HG02571 (cell line): ENCODE measurements around the gene SEPTIN8.
"Not testable (repeated sequence)": the region's sequence is repeated elsewhere in the genome, so short reads cannot be mapped to it uniquely, and the experiment has no call there.

Source experiments
- ATAC-seq: cut with Tn5 transposase; IDR thresholded peaks from one replicate; pipeline ENCODE4 v1.9.1; 2021; ENCODE audit warnings: mild to moderate bottlenecking, moderate library complexity; ENCODE audit not compliant: unreplicated experiment

The SEPTIN8 gene

DNA sequence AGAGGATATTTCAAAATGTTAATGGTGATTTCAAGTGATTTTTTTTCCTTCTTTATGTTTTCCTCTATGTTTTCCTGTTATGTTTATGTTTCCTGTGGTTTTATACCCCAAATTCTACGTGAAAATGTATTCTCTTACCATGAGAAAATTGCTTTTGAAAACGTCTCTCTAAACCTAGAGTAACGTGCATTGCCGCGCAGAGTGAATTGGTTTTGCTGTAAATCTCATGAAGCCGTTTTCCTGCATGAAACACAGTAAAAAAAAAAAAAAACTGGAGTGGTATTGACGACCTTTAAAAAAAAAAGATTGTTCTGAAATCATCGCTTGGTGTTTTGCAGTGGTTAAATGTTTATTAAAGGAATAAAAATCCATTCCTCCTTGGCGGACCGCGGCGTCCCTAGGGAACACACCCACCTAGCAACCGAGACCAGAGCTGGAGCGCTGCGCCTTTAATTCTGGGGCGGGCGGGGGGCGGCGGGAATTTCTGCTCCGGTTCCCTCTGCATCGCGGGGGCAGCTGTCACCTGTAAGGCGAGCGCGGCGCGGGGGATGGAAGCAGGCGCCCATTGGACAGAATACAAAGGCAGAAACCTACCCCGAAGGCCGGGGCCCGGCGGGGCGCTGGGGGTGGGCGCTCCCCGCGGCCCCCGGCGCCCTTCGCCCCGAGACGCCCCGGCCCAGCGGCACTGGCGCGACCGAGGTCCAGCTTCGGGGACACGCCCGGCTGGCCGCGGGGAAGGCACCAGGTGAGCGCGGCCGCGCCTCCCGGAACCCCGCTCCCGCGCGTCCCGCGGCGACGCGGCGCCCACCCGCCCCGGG, 36.0 kb upstream of the SEPTIN8 start, which contains the start of gene SOWAHA:
SOWAHA (plus strand) TSS at position 522 of the 818 bp plus-strand sequence. CDS start 320 bp downstream, outside the sequence.
- no peak for ATAC-seq

DNA sequence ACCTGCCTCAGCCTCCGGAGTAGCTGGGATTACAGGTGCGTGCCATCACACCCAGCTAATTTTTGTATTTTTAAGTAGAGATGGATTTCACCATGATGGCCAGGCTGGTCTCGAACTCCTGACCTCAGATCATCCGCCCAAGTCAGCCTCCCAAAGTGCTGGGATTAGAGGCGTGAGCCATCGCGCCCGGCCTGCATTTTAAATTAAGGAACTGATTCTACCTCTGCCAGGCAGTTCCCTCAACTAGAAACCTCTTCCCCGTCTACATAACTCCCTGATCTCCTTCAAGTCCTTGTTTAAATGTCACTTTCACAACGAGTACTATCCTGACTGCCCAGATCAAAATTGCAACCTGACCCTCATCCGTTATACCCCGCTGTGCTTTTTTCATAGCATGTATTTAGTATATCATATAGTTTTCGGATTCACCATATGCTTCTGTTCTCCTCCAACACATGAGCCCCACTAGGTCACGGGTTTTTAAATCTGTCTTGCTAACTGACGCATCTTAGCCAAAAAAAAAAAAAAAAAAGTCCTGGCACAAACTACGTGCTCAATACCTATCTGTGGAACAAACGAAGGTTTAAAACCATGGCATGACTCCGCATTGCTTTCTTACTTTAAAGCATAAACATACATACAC, 35.2 kb upstream of the SEPTIN8 start:
- no peak for ATAC-seq

DNA sequence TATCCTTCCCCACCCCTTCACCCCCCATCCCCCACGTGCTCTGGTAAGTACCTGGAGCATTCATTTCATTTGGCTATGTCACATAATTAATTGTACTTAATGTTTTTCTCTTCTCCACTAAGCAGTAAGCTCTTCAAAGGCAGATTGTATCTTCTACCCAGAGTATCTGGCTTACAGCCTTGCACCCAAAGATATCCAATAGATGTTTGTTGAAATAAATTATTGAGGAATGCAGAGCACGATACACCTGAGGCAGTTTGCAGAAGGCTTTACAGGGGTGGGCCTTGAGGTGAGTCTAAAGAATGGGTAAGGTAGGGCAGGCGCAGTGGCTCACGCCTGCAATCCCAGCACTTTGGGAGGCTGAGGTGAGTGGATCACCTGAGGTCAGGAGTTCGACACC, 33.6 kb upstream of the SEPTIN8 start:
- no peak for ATAC-seq

DNA sequence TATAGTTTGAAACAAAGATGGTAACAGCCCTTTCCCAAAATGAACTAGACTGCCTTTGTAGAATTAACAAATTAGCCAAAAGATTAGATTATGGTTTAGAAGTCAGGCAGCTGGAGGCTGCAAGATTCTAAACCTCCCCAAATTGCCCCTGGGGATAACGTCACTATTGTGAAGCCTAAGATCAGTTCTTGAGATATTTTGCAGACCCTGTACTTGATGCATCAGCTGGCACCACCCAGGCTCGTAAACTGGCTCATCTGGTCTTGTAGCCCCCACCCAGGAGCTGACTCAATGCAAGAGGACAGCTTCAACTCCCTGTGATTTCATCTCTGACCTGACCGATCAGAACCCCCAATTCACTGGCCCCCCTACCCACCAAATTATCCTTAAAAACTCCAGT, 31.8 kb upstream of the SEPTIN8 start:
- no peak for ATAC-seq

DNA sequence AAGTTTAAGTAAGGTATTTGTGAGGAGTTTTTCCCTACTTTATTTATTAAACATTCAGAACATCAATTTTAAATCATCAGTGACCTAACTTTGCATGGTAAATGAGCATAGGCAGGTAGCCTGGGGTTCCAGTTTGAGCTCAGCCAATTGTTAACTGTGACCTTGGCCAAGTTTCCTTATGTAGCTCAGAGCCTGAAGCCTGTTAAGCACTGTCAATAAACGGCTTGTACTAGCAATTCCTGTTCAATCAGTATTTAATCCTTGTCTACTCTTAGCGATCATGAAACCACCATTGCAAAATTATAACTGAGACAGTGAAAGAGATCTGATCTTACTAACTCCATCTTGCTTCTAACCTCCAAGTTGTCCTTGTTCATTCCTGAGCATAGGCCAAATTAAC, 31.4 kb upstream of the SEPTIN8 start:
- ATAC-seq = no peak

DNA sequence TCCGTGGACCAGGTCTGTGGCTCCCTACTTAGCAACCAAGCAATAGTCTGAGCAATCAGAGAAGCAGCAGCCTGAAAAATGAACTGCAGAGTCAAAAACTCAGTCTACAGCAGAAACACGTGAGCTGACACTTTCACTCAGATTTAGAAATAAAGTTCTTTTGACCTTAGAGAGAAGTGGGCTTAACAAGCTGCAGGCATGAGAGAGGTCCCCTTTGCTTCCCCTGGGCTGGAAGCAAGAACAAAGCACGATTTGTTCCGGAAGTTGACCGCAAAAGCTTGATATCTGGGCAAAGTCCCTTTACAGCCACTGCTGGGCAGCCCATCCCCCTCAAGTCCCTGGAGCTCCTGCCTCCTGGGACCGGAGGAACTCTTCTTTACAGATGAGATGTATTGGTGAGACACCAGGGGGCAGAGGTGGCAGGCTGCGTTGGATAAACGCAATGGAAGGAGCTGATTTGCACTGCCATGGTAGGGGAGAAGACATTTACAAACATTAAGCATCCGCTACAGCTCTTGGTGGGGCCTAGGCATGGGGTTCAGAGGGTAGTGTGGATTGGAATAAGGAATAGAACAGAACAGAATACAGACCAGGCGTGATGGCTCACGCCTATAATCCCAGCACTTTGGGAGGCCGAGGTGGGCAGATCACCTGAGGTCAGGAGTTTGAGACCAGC, 30.3 kb upstream of the SEPTIN8 start:
- no peak for ATAC-seq

DNA sequence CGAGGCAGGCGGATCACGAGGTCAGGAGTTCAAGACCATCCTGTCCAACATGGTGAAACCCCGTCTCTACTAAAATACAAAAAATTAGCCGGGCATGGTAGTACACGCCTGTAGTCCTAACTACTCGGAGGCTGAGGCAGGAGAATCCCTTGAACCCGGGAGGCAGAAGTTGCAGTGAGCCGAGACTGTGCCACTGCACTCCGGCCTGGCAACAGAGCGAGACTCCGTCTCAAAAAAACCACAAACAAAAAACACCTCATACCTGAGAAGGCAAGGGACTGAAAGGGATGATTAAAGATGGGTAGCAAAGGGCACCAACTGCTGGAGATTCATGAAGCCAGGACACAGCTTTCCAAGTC, 29.7 kb upstream of the SEPTIN8 start:
- not testable (repeated sequence) for ATAC-seq

DNA sequence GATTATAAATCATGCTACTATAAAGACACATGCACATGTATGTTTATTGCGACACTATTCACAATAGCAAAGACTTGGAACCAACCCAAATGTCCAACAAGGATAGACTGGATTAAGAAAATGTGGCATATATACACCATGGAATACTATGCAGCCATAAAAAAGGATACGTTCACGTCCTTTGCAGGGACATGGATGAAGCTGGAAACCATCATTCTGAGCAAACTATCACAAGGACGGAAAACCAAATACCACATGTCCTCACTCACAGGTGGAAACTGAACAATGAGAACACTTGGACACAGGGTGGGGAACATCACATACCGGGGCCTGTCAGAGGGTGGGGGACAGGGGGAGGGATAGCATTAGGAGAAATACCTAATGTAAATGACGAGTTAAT, 28.8 kb upstream of the SEPTIN8 start:
- ATAC-seq = not testable (repeated sequence)

DNA sequence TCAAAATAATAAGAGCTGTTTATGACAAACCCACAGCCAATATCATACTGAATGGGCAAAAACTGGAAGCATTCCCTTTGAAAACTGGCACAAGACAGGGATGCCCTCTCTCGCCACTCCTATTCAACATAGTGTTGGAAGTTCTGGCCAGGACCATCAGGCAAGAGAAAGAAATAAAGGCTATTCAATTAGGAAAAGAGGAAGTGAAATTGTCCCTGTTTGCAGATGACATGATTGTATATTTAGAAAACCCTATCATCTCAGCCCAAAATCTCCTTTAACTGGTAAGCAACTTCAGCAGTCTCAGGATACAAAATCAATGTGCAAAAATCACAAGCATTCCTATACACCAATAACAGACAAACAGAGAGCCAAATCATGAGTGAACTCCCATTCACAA, 27.2 kb upstream of the SEPTIN8 start:
- not testable (repeated sequence) for ATAC-seq

DNA sequence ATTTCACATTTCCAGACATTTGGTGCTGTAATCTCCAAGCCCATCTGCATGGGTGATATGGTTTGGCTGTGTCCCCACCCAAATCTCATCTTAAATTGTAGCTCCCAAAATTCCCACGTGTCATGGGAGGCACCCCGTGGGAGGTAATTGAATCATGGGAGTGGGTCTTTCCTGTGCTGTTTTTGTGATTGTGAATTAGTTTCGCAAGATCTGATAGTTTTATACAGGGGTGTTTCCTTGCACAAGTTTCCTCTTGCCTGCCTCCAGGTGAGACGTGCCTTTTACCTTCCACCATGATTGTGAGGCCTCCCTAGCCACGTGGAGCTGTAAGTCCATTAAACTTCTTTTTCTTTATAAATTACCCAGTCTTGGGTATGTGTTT, 25.6 kb upstream of the SEPTIN8 start:
- ATAC-seq = not testable (repeated sequence)

DNA sequence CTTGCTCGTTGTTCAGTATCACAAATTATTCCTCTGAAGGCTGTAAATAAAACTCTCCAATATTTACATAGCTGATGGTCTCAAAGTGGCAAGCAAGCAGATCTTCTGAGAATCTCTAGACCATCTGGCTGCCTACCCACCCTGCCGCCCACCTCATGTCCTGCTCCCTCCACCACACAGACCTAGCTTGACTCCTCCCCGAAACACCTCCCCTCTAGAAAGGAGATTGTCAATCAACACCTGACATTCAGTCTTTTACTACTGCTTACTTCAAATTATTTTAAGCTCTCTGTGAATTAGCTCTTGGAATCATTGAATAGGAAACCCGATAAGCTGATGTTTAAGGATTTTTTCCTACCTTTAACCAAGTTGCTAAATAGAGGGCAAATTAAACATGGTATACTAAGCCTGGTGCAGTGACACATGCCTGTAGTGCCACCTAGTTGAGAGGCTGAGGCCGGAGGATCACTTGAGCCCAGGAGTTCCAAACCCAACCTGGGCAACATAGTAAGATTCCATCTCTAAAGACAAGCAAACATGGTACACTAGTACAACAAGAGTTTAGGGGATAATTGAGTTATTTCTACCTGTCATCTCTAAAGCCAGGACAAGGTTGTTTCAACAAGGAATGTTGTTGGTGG, 25.1 kb upstream of the SEPTIN8 start:
- no peak for ATAC-seq

DNA sequence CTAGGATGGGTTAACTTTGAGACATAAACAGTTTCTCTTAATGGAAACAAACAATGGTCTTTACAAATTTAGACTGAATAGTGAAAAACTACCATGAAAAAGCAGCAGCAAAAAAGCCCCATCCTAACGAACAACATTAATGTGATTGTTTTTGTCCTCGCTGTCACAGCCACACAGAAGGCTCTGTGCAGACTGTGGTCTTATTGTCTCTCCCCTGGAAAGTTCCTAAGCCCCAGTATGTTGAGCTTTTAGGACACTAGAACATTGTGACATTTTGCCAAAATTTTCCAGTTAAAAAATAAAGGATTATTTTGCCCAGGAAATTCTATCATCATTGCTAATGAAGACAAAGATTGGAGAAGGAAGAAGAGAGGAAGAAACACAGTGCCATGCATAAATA, 23.5 kb upstream of the SEPTIN8 start:
- ATAC-seq = no peak

DNA sequence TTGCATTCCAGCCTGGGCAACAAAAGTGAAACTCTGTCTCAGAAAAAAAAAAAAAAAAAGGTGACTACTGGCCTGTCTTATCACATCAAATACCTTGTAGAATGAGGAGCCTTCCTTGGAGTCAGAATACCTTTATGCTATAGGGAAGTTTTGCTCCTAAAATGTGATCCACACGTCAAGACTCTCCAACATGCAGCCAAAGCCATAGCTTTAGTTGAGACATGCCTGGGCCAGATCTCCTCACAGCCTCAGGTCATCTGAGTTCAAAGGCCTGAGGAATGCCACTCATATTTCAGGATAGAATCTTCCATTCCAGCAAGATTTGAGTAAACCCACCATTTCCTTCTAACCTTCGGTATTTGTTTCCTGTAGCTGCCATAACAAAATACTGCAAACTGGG, 22.4 kb upstream of the SEPTIN8 start:
- no peak for ATAC-seq

DNA sequence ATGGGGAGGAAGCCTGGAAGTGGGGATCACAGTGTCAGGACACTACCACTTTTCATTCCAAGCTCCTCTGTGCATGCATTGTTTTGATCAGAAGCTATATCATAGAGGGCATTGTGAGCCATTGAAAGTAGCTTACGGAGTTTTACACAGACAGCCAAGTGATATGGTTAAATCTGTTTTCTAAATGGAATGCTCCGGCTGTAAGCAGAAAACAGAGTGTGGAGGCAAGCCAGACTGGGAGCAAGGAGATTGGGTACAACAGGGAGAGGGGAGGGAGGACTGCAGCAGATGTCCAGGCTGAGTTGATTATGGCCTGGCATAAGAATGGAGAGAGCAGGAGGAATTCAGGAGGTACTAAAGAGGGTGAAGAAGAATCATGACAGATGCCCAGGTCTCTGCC, 20.6 kb upstream of the SEPTIN8 start:
- ATAC-seq = no peak

DNA sequence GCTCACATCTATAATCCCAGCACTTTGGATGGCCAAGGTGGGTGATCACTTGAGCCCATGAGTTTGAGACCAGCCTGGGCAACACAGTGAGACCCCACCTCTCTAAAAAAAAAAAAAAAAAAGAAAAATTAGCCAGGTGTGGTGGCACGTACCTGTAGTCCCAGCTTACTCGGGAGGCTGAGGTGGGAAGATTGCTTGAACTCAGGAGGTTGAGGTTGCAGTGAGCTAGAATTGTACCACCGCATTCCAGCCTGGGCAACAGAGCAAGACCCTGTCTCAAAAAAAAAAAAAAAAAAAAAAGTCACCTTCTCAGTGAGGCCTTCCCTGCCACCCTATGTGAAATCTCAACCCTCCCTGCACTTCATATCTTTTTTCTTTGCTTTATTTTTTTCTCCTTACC, 14.0 kb upstream of the SEPTIN8 start:
- ATAC-seq = no peak

DNA sequence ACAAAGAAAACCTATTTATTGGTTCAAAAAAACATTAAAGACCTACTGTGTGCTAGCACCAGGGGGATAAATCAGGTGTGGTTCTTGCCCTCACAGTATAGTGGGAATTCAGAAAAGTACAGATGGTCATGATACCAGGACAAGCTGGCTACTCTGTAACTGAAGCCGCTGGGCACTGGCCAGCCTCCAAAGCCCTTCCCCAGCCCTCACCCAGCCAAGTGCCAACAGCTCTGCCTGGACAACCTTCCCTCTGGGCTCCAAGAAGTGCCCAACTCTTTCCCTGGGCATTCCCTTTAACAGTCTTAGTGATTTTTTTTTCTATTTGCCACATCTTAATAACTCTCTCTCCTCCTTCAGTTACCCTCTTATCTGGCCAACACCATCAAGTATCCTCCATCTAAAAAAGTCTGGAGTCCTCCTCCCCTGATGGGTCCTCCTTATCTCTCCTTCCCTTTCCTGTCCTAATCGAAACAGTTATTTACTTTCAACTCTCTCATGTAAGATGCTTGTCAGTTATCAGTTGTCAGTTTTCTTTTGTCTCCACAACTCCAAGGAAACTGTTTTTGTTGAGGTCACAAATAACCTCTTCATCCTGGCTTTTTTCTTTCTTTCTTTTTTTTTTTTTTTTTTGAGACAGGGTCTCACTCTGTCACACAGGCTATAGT, 13.3 kb upstream of the SEPTIN8 start:
- ATAC-seq = no peak

DNA sequence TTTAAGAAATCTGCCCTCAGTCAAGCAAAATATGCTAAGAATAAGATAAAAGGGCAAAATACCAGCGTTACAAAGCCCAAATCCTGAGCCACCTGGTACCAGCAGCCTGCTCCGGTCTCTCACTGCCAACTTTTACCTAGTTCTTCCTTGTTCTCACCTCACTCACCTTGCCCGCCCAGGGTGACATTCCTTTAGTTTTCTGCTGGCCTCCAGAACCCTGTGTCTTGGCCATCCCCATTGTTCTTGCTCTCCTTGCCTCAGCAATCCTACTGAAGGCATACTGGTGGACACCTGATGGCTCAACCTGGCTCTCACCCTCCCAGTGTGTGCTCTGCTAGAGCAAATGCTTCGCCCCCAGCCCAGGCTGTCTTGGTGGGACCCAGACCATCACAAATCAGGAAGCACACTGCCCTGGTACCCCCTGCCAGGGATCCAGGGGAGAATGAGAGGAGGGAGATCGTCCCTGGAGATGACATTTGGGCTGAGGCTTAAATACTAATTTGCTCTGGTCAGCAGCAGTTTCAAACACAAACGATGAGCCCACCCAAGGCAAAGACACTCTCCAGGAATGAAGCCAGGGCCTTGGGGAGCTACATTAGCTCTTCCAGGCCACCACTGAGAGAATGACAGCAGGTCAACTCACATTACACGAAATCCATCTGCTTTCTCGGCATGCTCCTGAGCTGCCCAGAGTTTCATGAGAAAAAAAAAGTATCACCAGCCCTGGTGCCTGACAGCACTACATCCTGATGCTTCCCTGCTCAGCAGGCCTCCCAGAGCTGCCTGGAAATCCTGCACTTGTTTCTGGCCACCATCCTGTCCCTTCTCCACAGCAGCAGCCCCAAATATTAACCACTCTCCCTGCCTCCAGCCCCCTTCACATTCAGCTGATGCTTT, 12.2 kb upstream of the SEPTIN8 start:
- ATAC-seq = no peak

DNA sequence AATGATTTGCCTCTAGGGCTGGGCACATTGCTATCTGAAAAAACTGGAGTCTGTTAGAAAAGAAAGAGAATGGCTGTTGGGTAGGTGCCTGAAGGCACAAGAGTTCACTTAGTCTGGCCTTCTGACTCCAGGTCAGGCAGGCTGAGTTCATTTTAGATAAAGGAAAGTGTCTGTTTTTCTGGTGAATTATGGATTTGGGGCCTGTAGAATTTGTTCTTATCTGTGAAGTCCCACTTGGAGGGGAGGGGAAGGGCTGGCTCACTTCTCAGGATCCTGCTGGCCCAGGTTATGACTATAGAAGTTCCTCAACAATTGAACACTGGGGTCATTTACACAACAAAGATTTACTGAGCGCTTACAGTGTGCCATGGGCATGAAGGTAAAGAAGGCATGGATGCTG, 11.5 kb upstream of the SEPTIN8 start:
- no peak for ATAC-seq

DNA sequence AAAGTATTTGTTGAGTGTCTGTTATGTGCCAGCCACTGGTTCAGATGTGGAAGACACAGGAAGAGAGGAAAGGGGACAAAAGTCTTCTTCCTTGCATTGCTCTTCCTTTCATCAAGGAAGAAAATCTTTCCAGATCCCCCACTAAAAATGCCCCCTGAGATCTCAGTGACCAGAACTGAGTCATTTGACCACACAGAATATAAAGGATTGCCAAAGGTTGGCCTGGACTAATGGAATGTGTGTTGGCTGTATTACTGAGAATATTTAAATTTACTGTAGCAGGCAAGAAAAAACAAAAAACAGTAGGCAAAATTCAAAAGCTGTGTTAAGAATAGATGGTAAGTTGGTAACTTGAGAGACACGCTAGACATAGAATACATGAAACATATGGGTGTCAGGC, 10.0 kb upstream of the SEPTIN8 start:
- ATAC-seq = no peak

DNA sequence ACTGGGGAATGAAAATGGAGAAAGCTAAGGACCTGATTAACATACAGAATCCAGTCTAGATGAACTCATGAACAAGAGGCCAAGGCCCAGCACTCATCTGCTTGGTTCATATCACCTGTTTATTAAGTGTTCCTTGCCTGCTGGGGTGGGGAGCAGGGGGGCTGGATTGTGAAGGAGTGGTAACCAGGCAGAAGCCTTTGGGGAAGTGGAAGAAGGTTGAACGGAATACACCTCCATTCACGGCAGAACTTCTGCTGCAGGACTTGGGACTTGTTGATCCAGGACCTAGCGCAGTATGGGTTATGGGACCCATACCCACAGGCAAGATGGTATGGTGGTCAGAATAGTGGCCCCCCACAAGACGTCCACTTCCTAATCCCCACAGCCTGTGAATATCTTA, 8.8 kb upstream of the SEPTIN8 start:
- ATAC-seq = no peak
